A549 (cell line): ENCODE results near the gene DDX31.

ENCODE experiments used
- EHF ChIP-seq: fragments of 250-450 bp; sonication (Bioruptor Pico); IDR thresholded peaks from 2 replicates; pipeline ENCODE4 v1.5.0; 2020; ENCODE audit warnings: mild to moderate bottlenecking
- EP300 ChIP-seq, 2 experiments: fragments of >200 bp; sonication (Bioruptor Twin); formaldehyde crosslinking; IDR thresholded peaks; 2 replicates in 1 of 2; 3 replicates in 1 of 2; pipeline ENCODE4 v1.6.1; 2016 to 2017
- KDM1A ChIP-seq: fragments of 200-600 bp; sonication (generic); IDR thresholded peaks from 2 replicates; pipeline ENCODE4 v1.6.1; 2016; ENCODE audit warnings: low read depth, mild to moderate bottlenecking
- KDM5A ChIP-seq: fragments of 200-600 bp; sonication (generic); IDR thresholded peaks from 2 replicates; pipeline ENCODE4 v1.6.1; 2016; ENCODE audit warnings: antibody characterized with exemption, mild to moderate bottlenecking
- MAZ ChIP-seq: fragments of 150-350 bp; IDR thresholded peaks from 2 replicates; pipeline ENCODE4 v1.6.1; 2014; ENCODE audit warnings: antibody characterized with exemption, low read depth, low read length, borderline replicate concordance
- NR3C1 ChIP-seq: fragments of >200 bp; sonication (Bioruptor Twin); formaldehyde crosslinking; IDR thresholded peaks from 3 replicates; pipeline ENCODE4 v1.6.1; 2017
- RAD21 ChIP-seq, 2 experiments: fragments of >200 bp in 1 of 2; sonication (Bioruptor Twin) in 1 of 2; formaldehyde crosslinking in 1 of 2; IDR thresholded peaks in 1 of 2; conservative IDR thresholded peaks in 1 of 2; 2 replicates in 1 of 2; 3 replicates in 1 of 2; pipeline ENCODE4 v1.6.1; 2012 to 2018; ENCODE audit warnings: inconsistent platforms in 1 of 2
- SMC3 ChIP-seq: fragments of >200 bp; sonication (Bioruptor Twin); formaldehyde crosslinking; IDR thresholded peaks from 3 replicates; pipeline ENCODE4 v1.6.1; 2018; ENCODE audit warnings: inconsistent platforms
- TF ChIP-seq, protein P1 (sequence below): fragments of 150-350 bp; IDR thresholded peaks from 2 replicates; pipeline ENCODE4 v1.6.1; 2014; ENCODE audit warnings: low read depth, mild to moderate bottlenecking, low read length
- TF ChIP-seq, protein P2 (sequence below): IDR thresholded peaks from 2 replicates; pipeline ENCODE4 v1.6.1; 2012
- TF ChIP-seq, protein P3 (sequence below): fragments of >200 bp; sonication (Bioruptor Twin); formaldehyde crosslinking; IDR thresholded peaks from 3 replicates; pipeline ENCODE4 v1.5.1; 2016

DNA sequence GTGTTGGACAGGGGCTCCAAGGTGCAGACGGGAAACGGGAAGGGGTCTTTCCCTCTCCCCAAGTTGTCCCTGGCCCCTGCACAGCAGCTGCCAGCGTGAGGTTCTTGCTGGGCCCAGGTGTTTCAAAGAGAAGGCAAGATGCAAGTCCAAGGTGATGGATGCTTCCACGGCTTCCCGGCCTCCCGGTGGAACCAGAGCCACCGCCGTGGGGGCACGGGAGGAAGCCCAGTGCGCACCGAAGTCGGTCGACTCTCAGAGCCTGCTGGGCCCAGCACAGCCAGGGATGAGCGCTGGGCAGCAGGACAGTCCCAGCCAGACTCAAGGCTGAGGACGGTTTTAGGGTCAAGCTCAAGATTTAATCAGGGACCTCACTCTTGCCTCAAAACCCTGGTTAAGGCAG, 112.6 kb downstream of the DDX31 start:
- TF ChIP-seq EHF (CRISPR knock-in tag) = no peak
- TF ChIP-seq, protein P1, sequence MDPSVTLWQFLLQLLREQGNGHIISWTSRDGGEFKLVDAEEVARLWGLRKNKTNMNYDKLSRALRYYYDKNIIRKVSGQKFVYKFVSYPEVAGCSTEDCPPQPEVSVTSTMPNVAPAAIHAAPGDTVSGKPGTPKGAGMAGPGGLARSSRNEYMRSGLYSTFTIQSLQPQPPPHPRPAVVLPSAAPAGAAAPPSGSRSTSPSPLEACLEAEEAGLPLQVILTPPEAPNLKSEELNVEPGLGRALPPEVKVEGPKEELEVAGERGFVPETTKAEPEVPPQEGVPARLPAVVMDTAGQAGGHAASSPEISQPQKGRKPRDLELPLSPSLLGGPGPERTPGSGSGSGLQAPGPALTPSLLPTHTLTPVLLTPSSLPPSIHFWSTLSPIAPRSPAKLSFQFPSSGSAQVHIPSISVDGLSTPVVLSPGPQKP = no peak
- no peak for TF ChIP-seq SMC3
- TF ChIP-seq, protein P2, sequence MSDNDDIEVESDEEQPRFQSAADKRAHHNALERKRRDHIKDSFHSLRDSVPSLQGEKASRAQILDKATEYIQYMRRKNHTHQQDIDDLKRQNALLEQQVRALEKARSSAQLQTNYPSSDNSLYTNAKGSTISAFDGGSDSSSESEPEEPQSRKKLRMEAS = no peak
- no peak for TF ChIP-seq KDM1A
- TF ChIP-seq EP300 (IDR thresholded peaks at IDR 0.05) = no peak
- TF ChIP-seq, protein P3, sequence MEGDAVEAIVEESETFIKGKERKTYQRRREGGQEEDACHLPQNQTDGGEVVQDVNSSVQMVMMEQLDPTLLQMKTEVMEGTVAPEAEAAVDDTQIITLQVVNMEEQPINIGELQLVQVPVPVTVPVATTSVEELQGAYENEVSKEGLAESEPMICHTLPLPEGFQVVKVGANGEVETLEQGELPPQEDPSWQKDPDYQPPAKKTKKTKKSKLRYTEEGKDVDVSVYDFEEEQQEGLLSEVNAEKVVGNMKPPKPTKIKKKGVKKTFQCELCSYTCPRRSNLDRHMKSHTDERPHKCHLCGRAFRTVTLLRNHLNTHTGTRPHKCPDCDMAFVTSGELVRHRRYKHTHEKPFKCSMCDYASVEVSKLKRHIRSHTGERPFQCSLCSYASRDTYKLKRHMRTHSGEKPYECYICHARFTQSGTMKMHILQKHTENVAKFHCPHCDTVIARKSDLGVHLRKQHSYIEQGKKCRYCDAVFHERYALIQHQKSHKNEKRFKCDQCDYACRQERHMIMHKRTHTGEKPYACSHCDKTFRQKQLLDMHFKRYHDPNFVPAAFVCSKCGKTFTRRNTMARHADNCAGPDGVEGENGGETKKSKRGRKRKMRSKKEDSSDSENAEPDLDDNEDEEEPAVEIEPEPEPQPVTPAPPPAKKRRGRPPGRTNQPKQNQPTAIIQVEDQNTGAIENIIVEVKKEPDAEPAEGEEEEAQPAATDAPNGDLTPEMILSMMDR = no peak
- no peak for TF ChIP-seq MAZ
- TF ChIP-seq RAD21 (conservative IDR thresholded peaks at IDR 0.05 in 1 of 2, IDR thresholded peaks at IDR 0.05 in 1 of 2) = no peak
- TF ChIP-seq KDM5A = no peak
- no peak for TF ChIP-seq NR3C1
